PC-9 (cell line): ENCODE results near the gene PILRA.

Experiments used
- CTCF ChIP-seq: fragments of 200-600 bp; sonication (generic); conservative IDR thresholded peaks from 2 replicates; pipeline ENCODE4 v1.6.1; 2017; ENCODE audit warnings: mixed run types, antibody characterized with exemption, mild to moderate bottlenecking, moderate library complexity
- EZH2 ChIP-seq: fragments of 200-600 bp; sonication (generic); IDR thresholded peaks from 2 replicates; pipeline ENCODE4 v1.8.0; 2017; ENCODE audit warnings: antibody characterized with exemption, low read depth

GRCh38 chr7:100342765-100343164, 30.5 kb upstream of the PILRA start:
- no peak for TF ChIP-seq CTCF
- no peak for TF ChIP-seq EZH2
